HG03378 (cell line): ENCODE data around the gene ATF6.
"Not testable (repeated sequence)": the region's sequence is repeated elsewhere in the genome, so short reads cannot be mapped to it uniquely, and the experiment has no call there.

Source experiments
- ATAC-seq: cut with Tn5 transposase; IDR thresholded peaks from one replicate; pipeline ENCODE4 v1.9.1; 2021; ENCODE audit warnings: mild to moderate bottlenecking, moderate library complexity; ENCODE audit not compliant: unreplicated experiment

The ATF6 gene

GRCh38 chr1:161766102-161766981 is at the start of gene ATF6:
TSS of gene ATF6 (plus strand) at chr1:161766320. CDS start at chr1:161766361, 41 bp downstream.
- ATAC-seq = peak; percentile 59

GRCh38 chr1:161718559-161719324 is 47.4 kb upstream of the ATF6 start:
- ATAC-seq = no peak

- ATAC-seq = no peak
Observed at GRCh38 chr1:161719325-161719611, 46.9 kb upstream of the ATF6 start.

GRCh38 chr1:161720422-161720821 is 45.7 kb upstream of the ATF6 start:
- no peak for ATAC-seq

- no peak for ATAC-seq
Observed at GRCh38 chr1:161720956-161721737, 45.0 kb upstream of the ATF6 start, which contains the start of gene FCRLB. TSS of gene FCRLB (plus strand) at chr1:161721544. CDS start at chr1:161722673, 1,129 bp downstream.

- ATAC-seq = no peak
Observed at GRCh38 chr1:161721738-161722343, 44.3 kb upstream of the ATF6 start.

- ATAC-seq = no peak
Observed at GRCh38 chr1:161722406-161722805, 43.7 kb upstream of the ATF6 start.

GRCh38 chr1:161723459-161724141 is 42.5 kb upstream of the ATF6 start:
- ATAC-seq = no peak

GRCh38 chr1:161725258-161725907 is 40.7 kb upstream of the ATF6 start:
- not testable (repeated sequence) for ATAC-seq

GRCh38 chr1:161725908-161726472 is 40.1 kb upstream of the ATF6 start:
- no peak for ATAC-seq

GRCh38 chr1:161726473-161727255 is 39.5 kb upstream of the ATF6 start:
- ATAC-seq = no peak

GRCh38 chr1:161727256-161727924 is 38.7 kb upstream of the ATF6 start:
- ATAC-seq = no peak

GRCh38 chr1:161728376-161729226 is 37.5 kb upstream of the ATF6 start:
- ATAC-seq = no peak

GRCh38 chr1:161730050-161730564 is 36.0 kb upstream of the ATF6 start:
- no peak for ATAC-seq

- no peak for ATAC-seq
Observed at GRCh38 chr1:161731241-161731640, 34.9 kb upstream of the ATF6 start.

GRCh38 chr1:161731981-161732718 is 34.0 kb upstream of the ATF6 start:
- no peak for ATAC-seq
